GM19238 (cell line): ENCODE data around the gene ZNF774.
"Not testable (repeated sequence)": the region's sequence is repeated elsewhere in the genome, so short reads cannot be mapped to it uniquely, and the experiment has no call there.

ENCODE experiments used
- DNase-seq: peaks from one replicate; pipeline ENCODE4 v3.0.0; 2011; ENCODE audit warnings: low spot score; ENCODE audit not compliant: insufficient read length

The ZNF774 gene

DNA sequence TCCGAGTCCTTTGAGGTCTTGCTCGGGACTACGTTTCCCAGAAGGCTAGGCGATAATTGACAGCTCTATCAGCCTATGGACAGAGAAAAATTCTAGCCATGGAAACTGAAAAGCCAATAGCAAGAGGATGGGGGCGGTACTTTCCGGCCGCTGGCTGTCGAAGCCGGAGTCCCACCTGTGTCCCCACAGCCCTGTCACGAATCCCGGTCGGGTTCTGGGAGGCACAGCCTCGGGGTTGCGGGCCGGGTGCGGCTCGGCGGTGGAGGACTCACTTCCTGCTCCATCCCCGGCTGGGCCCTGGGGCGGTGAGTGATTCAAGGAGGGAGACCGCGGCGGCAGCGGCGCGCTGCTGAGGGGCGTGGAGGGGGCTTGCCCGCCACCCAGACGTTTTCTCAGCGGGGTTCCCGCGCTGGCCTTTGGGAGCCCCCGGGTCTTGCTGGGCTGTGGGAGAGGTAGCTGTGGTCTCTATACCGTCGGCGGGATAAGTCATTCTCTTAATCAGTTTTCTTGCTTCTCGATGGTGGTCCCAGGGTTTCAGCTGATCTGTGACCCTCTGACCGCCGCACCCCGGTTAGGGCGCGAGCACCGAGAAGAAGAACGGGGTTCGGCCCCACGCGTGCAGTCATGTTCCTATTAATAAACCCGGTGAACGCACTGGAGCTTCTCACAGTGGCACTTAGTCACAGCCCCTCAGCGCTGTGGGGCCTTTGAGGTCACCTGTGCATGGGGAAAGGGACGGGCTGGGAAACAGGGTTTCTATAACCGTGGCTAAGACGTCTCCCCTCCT lies at the start of gene ZNF774:
TSS of gene ZNF774 (plus strand) at position 178 of the 787 bp plus-strand sequence. CDS start 2,377 bp downstream, outside the sequence.
- DNase-seq: peak; percentile 98

DNA sequence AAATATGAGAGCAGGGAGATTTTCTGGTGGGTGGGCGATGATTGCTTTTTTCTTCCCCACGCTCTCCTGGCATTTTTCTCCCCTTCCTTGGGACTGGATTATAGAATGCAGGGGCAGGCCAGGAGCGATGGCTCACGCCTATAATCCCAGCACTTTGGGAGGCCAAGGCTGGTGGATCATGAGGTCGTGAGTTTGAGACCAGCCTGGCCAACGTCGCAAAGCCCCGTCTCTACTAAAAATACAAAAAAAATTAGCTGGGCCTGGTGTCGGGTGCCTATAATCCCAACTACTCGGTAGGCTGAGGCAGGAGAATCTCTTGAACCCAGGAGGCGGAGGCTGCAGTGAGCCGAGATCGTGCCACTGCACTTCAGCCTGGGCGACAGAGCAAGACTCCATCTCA lies 46.7 kb upstream of the ZNF774 start:
- not testable (repeated sequence) for DNase-seq

DNA sequence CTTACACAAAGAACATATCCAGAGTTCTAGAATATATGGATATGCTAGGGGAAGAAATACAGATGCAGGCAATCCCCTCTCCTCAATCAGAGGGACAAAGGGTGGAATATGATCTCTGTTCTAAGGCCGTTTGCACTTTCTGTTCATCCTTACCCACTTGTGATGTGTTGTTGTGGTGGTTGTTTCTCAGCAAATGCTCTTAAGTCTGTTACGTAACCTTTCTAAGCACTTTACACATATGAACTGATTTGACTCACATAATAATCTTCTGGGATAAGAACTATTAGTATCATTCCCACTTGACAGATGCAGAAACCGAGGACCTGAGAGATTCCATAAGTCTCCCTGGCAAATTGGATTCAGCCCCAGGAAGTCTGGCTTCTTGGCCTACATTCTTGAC lies 46.2 kb upstream of the ZNF774 start:
- DNase-seq: no peak

- peak; percentile 14 for DNase-seq
These were observed 45.5 kb upstream of the ZNF774 start for GRCh38 chr15:90306560-90306959.

- no peak for DNase-seq
These were observed 44.4 kb upstream of the ZNF774 start for GRCh38 chr15:90307661-90308060.

- no peak for DNase-seq
These were observed 43.1 kb upstream of the ZNF774 start for GRCh38 chr15:90309020-90309419.

- DNase-seq: no peak
These were observed 36.7 kb upstream of the ZNF774 start for GRCh38 chr15:90315278-90315982.

DNA sequence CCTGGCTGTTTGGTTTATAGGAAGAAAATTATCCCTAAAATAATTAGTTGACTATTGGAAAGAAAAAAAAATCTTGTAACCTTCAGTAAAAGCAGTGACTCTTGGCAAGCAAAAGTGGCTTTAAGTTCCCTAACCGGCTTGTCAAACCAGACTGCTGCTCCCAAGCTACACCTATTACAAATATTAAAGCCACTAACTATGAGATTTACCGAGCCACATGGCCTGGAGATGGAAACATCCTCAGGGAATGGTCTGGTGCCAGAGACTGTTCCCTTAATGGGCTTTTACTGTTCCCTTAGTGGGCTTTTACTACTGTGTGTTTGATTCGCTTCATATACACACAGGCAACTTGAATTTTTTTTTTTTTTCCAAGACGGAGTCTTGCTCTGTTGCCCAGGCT lies 35.9 kb upstream of the ZNF774 start:
- no peak for DNase-seq

- no peak for DNase-seq
These were observed 33.5 kb upstream of the ZNF774 start for GRCh38 chr15:90318591-90318990.

GRCh38 chr15:90320062-90320884 lies 31.8 kb upstream of the ZNF774 start:
- DNase-seq: peak; percentile 70

DNA sequence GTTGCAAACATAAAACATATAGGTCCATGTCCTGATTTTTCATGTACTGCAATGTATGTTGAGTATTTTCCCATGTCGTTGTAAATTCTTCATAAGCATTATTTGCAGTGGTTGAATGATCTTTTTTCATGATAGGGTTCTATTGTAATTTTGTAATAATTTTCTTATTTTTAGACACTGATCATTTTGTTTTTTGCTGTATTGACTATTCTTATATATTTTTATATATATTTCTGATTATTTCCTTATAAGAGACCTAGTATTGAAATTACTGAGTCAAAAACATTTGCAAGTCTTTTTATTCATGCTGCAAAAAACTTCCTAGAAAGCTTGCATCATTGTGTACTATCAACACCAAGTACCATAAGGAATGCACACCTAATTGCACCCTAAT lies 31.2 kb upstream of the ZNF774 start:
- DNase-seq: no peak

- DNase-seq: no peak
These were observed 29.5 kb upstream of the ZNF774 start for GRCh38 chr15:90322538-90322937.

- no peak for DNase-seq
These were observed 26.4 kb upstream of the ZNF774 start for GRCh38 chr15:90325726-90326125.

- no peak for DNase-seq
These were observed 25.6 kb upstream of the ZNF774 start for GRCh38 chr15:90326441-90326840.

GRCh38 chr15:90327311-90327710 lies 24.8 kb upstream of the ZNF774 start:
- DNase-seq: no peak

- DNase-seq: no peak
These were observed 17.8 kb upstream of the ZNF774 start for GRCh38 chr15:90334304-90334731.

DNA sequence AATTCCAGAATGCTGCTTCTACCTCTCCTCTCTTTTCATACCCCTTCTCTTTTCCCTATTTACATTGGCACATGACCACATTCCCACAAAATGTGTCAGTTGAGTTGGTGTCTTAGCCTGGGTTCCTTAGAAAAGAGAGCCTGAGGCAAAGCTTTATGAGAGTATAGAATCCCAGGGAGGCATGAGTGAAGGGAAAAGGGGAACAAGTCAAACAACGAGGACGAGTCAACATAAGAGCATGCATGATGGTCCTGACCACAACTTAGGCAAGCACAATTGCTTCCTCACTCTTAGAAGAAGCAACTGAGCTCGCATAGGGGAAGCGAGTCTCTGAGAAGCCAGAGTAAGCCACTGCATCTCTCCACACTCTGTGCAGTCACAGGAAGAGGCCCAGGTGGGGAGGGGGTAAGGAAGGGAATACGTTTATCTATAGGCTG lies 15.4 kb upstream of the ZNF774 start:
- no peak for DNase-seq

DNA sequence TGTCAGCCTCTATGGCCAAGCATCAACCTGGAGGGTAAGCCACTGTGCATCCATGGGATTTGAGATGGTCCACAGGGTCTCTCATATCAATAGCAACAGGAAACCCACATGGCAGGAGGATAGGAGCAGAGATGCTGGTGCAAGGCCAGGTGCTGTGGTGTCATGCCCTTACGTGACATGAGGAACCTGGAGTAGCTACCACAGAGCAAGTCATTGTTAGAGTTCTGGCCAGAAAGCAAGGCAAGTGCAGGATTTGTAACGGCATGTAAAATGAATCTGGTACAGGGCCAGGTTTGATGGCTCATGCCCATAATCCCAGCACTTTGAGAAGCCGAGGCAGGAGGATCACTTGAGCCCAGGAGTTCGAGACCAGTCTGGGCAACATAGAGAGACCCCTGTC lies 14.8 kb upstream of the ZNF774 start:
- DNase-seq: no peak

- DNase-seq: no peak
These were observed 13.6 kb upstream of the ZNF774 start for GRCh38 chr15:90338532-90338931.

GRCh38 chr15:90340345-90340744 lies 11.7 kb upstream of the ZNF774 start:
- no peak for DNase-seq

DNA sequence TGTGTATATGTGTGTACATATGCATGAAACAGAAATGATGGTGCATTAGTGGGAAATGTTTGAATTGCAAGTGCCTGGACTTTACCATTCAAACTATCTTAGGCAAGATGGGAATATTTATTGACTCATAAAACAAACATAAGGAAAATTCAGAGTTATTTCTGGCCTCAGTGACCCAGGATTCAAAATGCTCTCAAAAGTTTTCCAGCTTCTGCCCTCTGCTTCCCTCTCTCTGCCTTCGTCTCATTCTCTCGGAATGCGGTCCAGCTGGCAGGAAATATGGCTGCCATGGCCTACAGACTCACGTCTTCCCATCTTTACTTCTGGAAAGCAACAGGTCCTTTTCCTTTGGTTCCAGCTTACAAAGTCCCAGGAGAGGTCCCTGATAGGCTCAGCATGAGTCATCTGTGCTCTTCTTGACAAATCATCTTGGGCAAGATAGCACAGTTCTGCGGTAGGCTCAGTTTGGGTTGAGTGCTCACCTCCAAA lies 8.7 kb upstream of the ZNF774 start:
- no peak for DNase-seq

DNA sequence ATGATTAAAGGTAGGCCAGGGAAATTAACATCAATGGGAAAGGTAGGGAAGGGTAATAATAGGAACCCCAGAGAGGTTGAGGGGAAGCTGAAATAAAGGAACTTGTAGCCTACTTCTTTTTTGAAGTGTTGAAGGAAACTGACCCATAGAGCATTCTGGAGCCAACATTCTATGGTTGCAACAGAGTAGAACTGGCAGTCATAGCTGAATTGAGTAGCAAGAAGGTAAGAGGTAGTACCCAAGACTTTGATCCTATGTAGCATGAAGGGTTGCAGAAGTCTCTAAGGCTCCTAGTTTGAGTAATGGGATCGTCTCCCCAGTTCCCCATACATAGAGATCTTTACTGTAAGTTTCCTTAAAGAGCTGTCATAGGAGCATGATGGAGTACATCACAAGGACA lies 7.4 kb upstream of the ZNF774 start:
- no peak for DNase-seq
